Adrenal gland (tissue), 12 donors: ENCODE results near the gene KRTAP4-2. TPM values are rescaled to one million over a fixed set of nuclear protein-coding genes. Genes with fewer than 3 reads are reported as not detected.

Experiments
- DNase-seq, 7 donors: peaks; one replicate each; pipeline ENCODE4 v3.0.0-alpha.2; 2019 to 2020
- H3K27ac ChIP-seq, 5 donors: fragments of 200-600 bp; sonication (generic) in 4 of 5; 1 replicate in 3 of 5; 2 replicates in 2 of 5; pipeline versions ENCODE4 v1.5.1 to v1.8.0; 2016 to 2020; ENCODE audit warnings: mild to moderate bottlenecking in 1 of 5
- H3K27me3 ChIP-seq: fragments of 200-600 bp; 2 replicates; pipeline ENCODE4 v1.8.0; 2021
- H3K36me3 ChIP-seq, 2 donors: fragments of 200-600 bp; replicated peaks in 1 of 2; 1 replicate in 1 of 2; 2 replicates in 1 of 2; pipeline versions ENCODE4 v1.5.1 to v1.8.0; 2018 to 2022
- H3K4me1 ChIP-seq, 2 donors: fragments of 200-600 bp; replicated peaks in 1 of 2; 1 replicate in 1 of 2; 2 replicates in 1 of 2; pipeline versions ENCODE4 v1.5.1 to v1.8.0; 2018 to 2021
- H3K4me3 ChIP-seq, 4 donors: fragments of 200-600 bp; sonication (generic) in 3 of 4; one replicate each; pipeline ENCODE4 v1.5.1; 2016 to 2018
- H3K9me3 ChIP-seq, 3 donors: fragments of 200-600 bp; sonication (generic) in 1 of 3; replicated peaks in 1 of 3; 1 replicate in 2 of 3; 2 replicates in 1 of 3; pipeline versions ENCODE4 v1.5.1 to v1.8.0; 2016 to 2021
- CTCF ChIP-seq, 6 experiments: fragments of 450-650 bp in 4 of 6; fragments of 200-600 bp in 2 of 6; sonication (generic) in 1 of 6; IDR thresholded peaks; 1 replicate in 5 of 6; 2 replicates in 1 of 6; pipeline versions ENCODE4 v1.5.1 to v1.8.0; 2016 to 2021; ENCODE audit warnings: antibody characterized with exemption in 6 of 6, mild to moderate bottlenecking in 2 of 6, moderate library complexity in 1 of 6
- POLR2A ChIP-seq, 2 donors: fragments of 450-650 bp; IDR thresholded peaks; one replicate each; pipeline ENCODE4 v1.6.1; 2017; ENCODE audit warnings: antibody characterized with exemption in 2 of 2, mild to moderate bottlenecking in 2 of 2, moderate library complexity in 1 of 2
- WGBS, 4 donors: extraction: QIAGEN DNeasy Blood & Tissue Kit in 2 of 4; methylation state at CpG; one replicate each; pipeline versions ENCODE4 v1.1.5 to v1.1.7; 2013 to 2017; 5-methylcytosine and 5-hydroxymethylcytosine counted together
- intact Hi-C, 2 donors: fragments of 100-400 bp; cut with DNase I; formaldehyde crosslinking; loops; one replicate each; pipeline versions ENCODE4 v1.14.1 to v1.15.0; 2022 to 2023
- polyA plus RNA-seq, 3 donors: library from polyadenylated mRNA; stranded (reverse); fragments of 200-250 nt in 2 of 3; fragments of 350-450 nt in 1 of 3; fragmentation: Illumina TruSeq in 1 of 3; extraction: RNeasy Lipid Tissue Mini Kit (QIAGEN cat#74804) in 1 of 3; gene quantifications; one replicate each; pipeline ENCODE4 v1.2.3, GENCODE V29; 2013 to 2014
- total RNA-seq, 9 donors: library from RNA; depleted of rRNA in 4 of 9; stranded (reverse); fragments of >200 nt in 4 of 9; fragments of 120-200 nt in 1 of 9; fragmentation: NEBNext Ultra II Directional in 1 of 9; extraction: Animal tissue kit (Norgen Biotek cat#: 25700) in 1 of 9; gene quantifications; one replicate each; pipeline versions ENCODE4 v1.1.0 to v1.2.4, GENCODE V29; 2013 to 2023
- donor health status: healthy with polysubstance abuse.
- donor health status: Bipolar disorder and iron deficiency.
- donor health status: DM: yes; HTN: yes; CAD: no.
- donor health status: DM: no; HTN: no; CAD: no.
- donor health status: DM: no; HTN: no; CAD: no.
- donor health status: DM: yes; HTN: yes; CAD: no.

KRTAP4-2 gene
- total and polyA plus RNA-seq, 12 donors = not detected

GRCh38 chr17:41184480-41184961, 6.5 kb upstream of the KRTAP4-2 start, which contains the start of gene KRTAP4-1:
TSS of gene KRTAP4-1 (minus strand) at chr17:41184911. CDS start at chr17:41184854, 57 bp downstream.
- WGBS, 4 donors = 63 to 83% (median 69%) methylated on average over 7 to 9 of the region's 9 CpGs
- Histone ChIP-seq H3K4me3 (no peak within 1 kb of the TSS), H3K4me1 (no peaks in the 10 kb centered on the region), H3K9me3 (peaks cover 0 to 8% (median 0%) of the 10 kb centered on the region in 3 donors), H3K27me3 (no peaks in the 10 kb centered on the region), H3K27ac (no peak within 1 kb of the TSS), H3K36me3 (no peaks in the 10 kb centered on the region)
- TF ChIP-seq POLR2A (IDR thresholded peaks at IDR 0.05) (no peak), CTCF (IDR thresholded peaks at IDR 0.05) (no peak)
- intact Hi-C loops = no loop called here
- no peak for DNase-seq

GRCh38 chr17:41178843-41179616, 1.0 kb upstream of the KRTAP4-2 start:
- DNase-seq = no peak

GRCh38 chr17:41178341-41178740, 320 bp upstream of the KRTAP4-2 start:
- no peaks in the 10 kb centered on the region for H3K4me1 ChIP-seq
- intact Hi-C loops = no loop called here
- H3K4me3 ChIP-seq = no peak overlapping the region
- no peak overlapping the region for H3K27ac ChIP-seq
- no peaks in the 10 kb centered on the region for H3K9me3 ChIP-seq
- DNase-seq = no peak
- TF ChIP-seq CTCF (IDR thresholded peaks at IDR 0.05) (no peak), POLR2A (IDR thresholded peaks at IDR 0.05) (no peak)
- no peaks in the 10 kb centered on the region for H3K27me3 ChIP-seq
- 92 to 94% (median 93%) methylated on average over 3 of the region's 3 CpGs for WGBS, 4 donors
- H3K36me3 ChIP-seq = no peaks in the 10 kb centered on the region

More at GRCh38 chr17:41178843-41179616, 1.0 kb upstream of the KRTAP4-2 start:
- no peak overlapping the region for H3K27ac ChIP-seq
- TF ChIP-seq CTCF (IDR thresholded peaks at IDR 0.05) = no peak
- no peak for TF ChIP-seq POLR2A (IDR thresholded peaks at IDR 0.05)
- H3K36me3 ChIP-seq = no peaks in the 10 kb centered on the region
- no peak overlapping the region for H3K4me3 ChIP-seq
- H3K4me1 ChIP-seq = no peaks in the 10 kb centered on the region
- intact Hi-C loops = no loop called here
- no peaks in the 10 kb centered on the region for H3K27me3 ChIP-seq
- no peaks in the 10 kb centered on the region for H3K9me3 ChIP-seq
- 71 to 92% (median 79%) methylated on average over 1 of the region's 1 CpG for WGBS, 4 donors

GRCh38 chr17:41176744-41177387, 1.2 kb downstream of the KRTAP4-2 start:
- 64 to 73% (median 68%) methylated on average over 3 of the region's 3 CpGs for WGBS, 4 donors
- Histone ChIP-seq H3K36me3 (no peaks in the 10 kb centered on the region), H3K27ac (no peak overlapping the region), H3K27me3 (no peaks in the 10 kb centered on the region), H3K4me3 (no peak overlapping the region), H3K9me3 (no peaks in the 10 kb centered on the region), H3K4me1 (no peaks in the 10 kb centered on the region)
- DNase-seq = no peak
- TF ChIP-seq POLR2A (IDR thresholded peaks at IDR 0.05) (no peak), CTCF (IDR thresholded peaks at IDR 0.05) (no peak)
- intact Hi-C loops = no loop called here
